Adrenal gland (tissue), 12 donors: ENCODE measurements around the gene TMEM141. TPM values are rescaled to one million over a fixed set of nuclear protein-coding genes. Genes with fewer than 3 reads are reported as not detected.
A peak's percentile ranks its signal among the peaks of the same experiment; 100 is the strongest.

Experiments
- DNase-seq, 7 donors: peaks; one replicate each; pipeline ENCODE4 v3.0.0-alpha.2; 2019 to 2020
- H3K27ac ChIP-seq, 5 donors: fragments of 200-600 bp; sonication (generic) in 4 of 5; 1 replicate in 3 of 5; 2 replicates in 2 of 5; pipeline versions ENCODE4 v1.5.1 to v1.8.0; 2016 to 2020; ENCODE audit warnings: mild to moderate bottlenecking in 1 of 5
- H3K27me3 ChIP-seq: fragments of 200-600 bp; 2 replicates; pipeline ENCODE4 v1.8.0; 2021
- H3K36me3 ChIP-seq, 2 donors: fragments of 200-600 bp; replicated peaks in 1 of 2; 1 replicate in 1 of 2; 2 replicates in 1 of 2; pipeline versions ENCODE4 v1.5.1 to v1.8.0; 2018 to 2022
- H3K4me1 ChIP-seq, 2 donors: fragments of 200-600 bp; replicated peaks in 1 of 2; 1 replicate in 1 of 2; 2 replicates in 1 of 2; pipeline versions ENCODE4 v1.5.1 to v1.8.0; 2018 to 2021
- H3K4me3 ChIP-seq, 4 donors: fragments of 200-600 bp; sonication (generic) in 3 of 4; one replicate each; pipeline ENCODE4 v1.5.1; 2016 to 2018
- H3K9me3 ChIP-seq, 3 donors: fragments of 200-600 bp; sonication (generic) in 1 of 3; replicated peaks in 1 of 3; 1 replicate in 2 of 3; 2 replicates in 1 of 3; pipeline versions ENCODE4 v1.5.1 to v1.8.0; 2016 to 2021
- CTCF ChIP-seq, 6 experiments: fragments of 450-650 bp in 4 of 6; fragments of 200-600 bp in 2 of 6; sonication (generic) in 1 of 6; IDR thresholded peaks; 1 replicate in 5 of 6; 2 replicates in 1 of 6; pipeline versions ENCODE4 v1.5.1 to v1.8.0; 2016 to 2021; ENCODE audit warnings: antibody characterized with exemption in 6 of 6, mild to moderate bottlenecking in 2 of 6, moderate library complexity in 1 of 6
- POLR2A ChIP-seq, 2 donors: fragments of 450-650 bp; IDR thresholded peaks; one replicate each; pipeline ENCODE4 v1.6.1; 2017; ENCODE audit warnings: antibody characterized with exemption in 2 of 2, mild to moderate bottlenecking in 2 of 2, moderate library complexity in 1 of 2
- WGBS, 4 donors: extraction: QIAGEN DNeasy Blood & Tissue Kit in 2 of 4; methylation state at CpG; one replicate each; pipeline versions ENCODE4 v1.1.5 to v1.1.7; 2013 to 2017; 5-methylcytosine and 5-hydroxymethylcytosine counted together
- intact Hi-C, 2 donors: fragments of 100-400 bp; cut with DNase I; formaldehyde crosslinking; loops; one replicate each; pipeline versions ENCODE4 v1.14.1 to v1.15.0; 2022 to 2023
- polyA plus RNA-seq, 3 donors: library from polyadenylated mRNA; stranded (reverse); fragments of 200-250 nt in 2 of 3; fragments of 350-450 nt in 1 of 3; fragmentation: Illumina TruSeq in 1 of 3; extraction: RNeasy Lipid Tissue Mini Kit (QIAGEN cat#74804) in 1 of 3; gene quantifications; one replicate each; pipeline ENCODE4 v1.2.3, GENCODE V29; 2013 to 2014
- total RNA-seq, 9 donors: library from RNA; depleted of rRNA in 4 of 9; stranded (reverse); fragments of >200 nt in 4 of 9; fragments of 120-200 nt in 1 of 9; fragmentation: NEBNext Ultra II Directional in 1 of 9; extraction: Animal tissue kit (Norgen Biotek cat#: 25700) in 1 of 9; gene quantifications; one replicate each; pipeline versions ENCODE4 v1.1.0 to v1.2.4, GENCODE V29; 2013 to 2023
- donor health status: healthy with polysubstance abuse.
- donor health status: Bipolar disorder and iron deficiency.
- donor health status: DM: yes; HTN: yes; CAD: no.
- donor health status: DM: no; HTN: no; CAD: no.
- donor health status: DM: no; HTN: no; CAD: no.
- donor health status: DM: yes; HTN: yes; CAD: no.

TMEM141 gene
- total and polyA plus RNA-seq, 12 donors, result 31.3 to 94.8 (median 58.9) TPM

GRCh38 chr9:136829412-136829811, 38.3 kb downstream of the TMEM141 start:
- intact Hi-C loops, result no loop called here
- Histone ChIP-seq H3K27me3 (no peaks in the 10 kb centered on the region), H3K36me3 (peaks cover 0 to 69% of the 10 kb centered on the region in 2 donors), H3K4me1 (no peaks in the 10 kb centered on the region), H3K4me3 (no peak overlapping the region), H3K27ac (no peak overlapping the region), H3K9me3 (no peaks in the 10 kb centered on the region)
- WGBS, 4 donors, result 87 to 98% (median 93%) methylated on average over 11 to 14 of the region's 14 CpGs
- peak in 1 of 7 donors; percentile 4 for DNase-seq
- no peak for TF ChIP-seq CTCF (IDR thresholded peaks at IDR 0.05)
- TF ChIP-seq POLR2A (IDR thresholded peaks at IDR 0.05), result no peak

GRCh38 chr9:136829981-136830885, 39.1 kb downstream of the TMEM141 start:
- Histone ChIP-seq H3K36me3 (peaks cover 0 to 61% of the 10 kb centered on the region in 2 donors), H3K9me3 (no peaks in the 10 kb centered on the region), H3K4me1 (no peaks in the 10 kb centered on the region), H3K27ac (no peak overlapping the region), H3K27me3 (no peaks in the 10 kb centered on the region), H3K4me3 (no peak overlapping the region)
- intact Hi-C loops, result no loop called here
- whole genome bisulfite sequencing, 4 donors, result 89 to 95% (median 92%) methylated on average over 21 to 41 of the region's 41 CpGs
- TF ChIP-seq CTCF (IDR thresholded peaks at IDR 0.05) (no peak), POLR2A (IDR thresholded peaks at IDR 0.05) (no peak)
- peak in 2 of 7 donors; percentile 6 to 18 for DNase-seq

GRCh38 chr9:136831002-136831719, 40.0 kb downstream of the TMEM141 start:
- no peak overlapping the region for H3K4me3 ChIP-seq
- intact Hi-C loops, result no loop called here
- no peaks in the 10 kb centered on the region for H3K9me3 ChIP-seq
- peaks cover 0 to 52% of the 10 kb centered on the region in 2 donors for H3K36me3 ChIP-seq
- no peak for DNase-seq
- 88 to 93% (median 90%) methylated on average over 22 to 30 of the region's 30 CpGs for WGBS, 4 donors
- H3K27me3 ChIP-seq, result no peaks in the 10 kb centered on the region
- no peaks in the 10 kb centered on the region for H3K4me1 ChIP-seq
- no peak overlapping the region for H3K27ac ChIP-seq
- no peak for TF ChIP-seq POLR2A (IDR thresholded peaks at IDR 0.05)
- TF ChIP-seq CTCF (IDR thresholded peaks at IDR 0.05), result no peak

- H3K9me3 ChIP-seq, result no peaks in the 10 kb centered on the region
- H3K27ac ChIP-seq, result no peak overlapping the region
- WGBS, 4 donors, result 86 to 98% (median 93%) methylated on average over 2 to 23 of the region's 23 CpGs
- H3K27me3 ChIP-seq, result no peaks in the 10 kb centered on the region
- H3K4me1 ChIP-seq, result no peaks in the 10 kb centered on the region
- intact Hi-C loops, result no loop called here
- peaks cover 0 to 46% of the 10 kb centered on the region in 2 donors for H3K36me3 ChIP-seq
- no peak overlapping the region for H3K4me3 ChIP-seq
- TF ChIP-seq POLR2A (IDR thresholded peaks at IDR 0.05) (no peak), CTCF (IDR thresholded peaks at IDR 0.05) (no peak)
- DNase-seq, result peak in 1 of 7 donors; percentile 6
These were observed 40.6 kb downstream of the TMEM141 start for GRCh38 chr9:136831720-136832104.
